Fibroblast of peridontal ligament (primary cell): ENCODE results near the gene ITGAV.

Source experiments
- DNase-seq: peaks from one replicate; pipeline ENCODE4 v3.0.0-alpha.2; 2010; ENCODE audit errors: extremely low read depth

Gene ITGAV

DNA sequence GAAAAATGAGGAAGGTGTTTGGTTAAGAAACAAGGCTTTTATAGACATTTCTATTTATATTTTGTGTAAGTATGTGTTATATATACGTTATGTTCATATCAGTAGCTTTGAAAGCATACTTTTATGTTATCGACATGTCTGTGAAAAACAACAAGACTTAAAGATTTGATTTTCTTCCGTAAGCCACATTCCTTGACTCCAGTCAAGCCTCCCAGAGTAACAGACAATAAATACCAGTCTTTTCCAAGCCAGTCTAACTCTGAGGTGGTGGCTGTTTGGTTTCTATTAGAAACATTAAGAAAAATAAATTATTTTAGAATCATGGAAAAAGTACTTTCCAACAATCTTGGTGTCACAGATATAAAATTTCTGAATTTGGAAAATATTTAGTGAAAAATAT is 16.3 kb upstream of the ITGAV start:
- no peak for DNase-seq

DNA sequence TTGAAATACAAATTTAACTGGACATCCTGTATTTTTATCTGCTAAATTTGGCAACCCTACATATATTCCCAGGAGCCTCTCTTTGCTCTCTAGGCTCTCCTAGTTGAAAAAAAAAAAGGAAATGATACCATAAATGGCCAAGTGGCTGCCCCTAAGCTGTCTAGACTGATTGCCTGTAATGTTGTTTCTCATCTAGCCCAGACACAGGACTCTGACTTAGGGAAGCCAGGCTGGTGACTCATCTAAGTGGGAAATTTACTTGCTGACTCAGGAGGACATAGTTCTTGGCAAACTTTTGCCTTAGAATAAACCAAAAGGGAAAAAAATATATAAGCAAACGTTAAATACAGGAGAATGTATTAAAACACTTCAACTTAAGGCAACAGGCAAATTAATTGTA is 14.6 kb upstream of the ITGAV start:
- DNase-seq: peak; percentile 99

DNA sequence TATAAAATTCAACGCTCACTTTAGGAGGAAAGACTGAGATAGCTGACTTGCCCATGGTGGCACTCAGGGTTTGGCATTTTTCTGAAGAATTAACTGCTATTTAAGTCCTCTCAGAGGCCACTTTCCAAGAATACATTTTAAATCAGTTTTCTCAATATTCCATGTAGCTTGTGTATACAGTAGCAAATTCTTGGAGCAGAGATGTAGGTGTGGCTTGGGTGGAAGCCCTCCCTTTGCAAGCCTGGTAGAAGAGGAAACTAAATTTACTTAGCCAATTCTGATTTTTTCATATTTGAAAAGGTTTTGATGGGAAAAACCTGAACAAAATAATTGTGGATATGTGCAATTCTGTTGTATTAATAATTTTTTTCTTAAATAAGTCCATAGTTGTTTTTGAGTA is 14.0 kb upstream of the ITGAV start:
- peak; percentile 62 for DNase-seq

DNA sequence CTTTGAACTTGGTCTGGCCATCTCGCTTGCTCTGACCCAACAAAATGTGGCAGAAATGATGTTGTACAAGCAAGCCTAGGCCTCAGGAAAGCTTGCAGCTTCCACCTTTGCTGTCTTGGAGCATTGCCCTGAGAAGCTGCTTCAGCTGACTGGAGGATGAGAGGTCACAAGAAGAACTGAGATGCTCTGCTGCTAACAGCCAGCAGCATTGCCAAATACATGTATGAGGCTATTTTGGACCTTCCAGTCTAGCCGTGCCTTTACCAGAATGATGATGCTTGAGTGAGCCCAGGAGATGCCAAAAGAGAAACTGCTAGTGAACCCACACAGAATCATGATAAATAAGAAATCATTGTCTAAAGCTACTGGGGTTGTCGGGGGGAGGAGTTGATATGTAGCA is 13.2 kb upstream of the ITGAV start:
- DNase-seq: peak; percentile 62

DNA sequence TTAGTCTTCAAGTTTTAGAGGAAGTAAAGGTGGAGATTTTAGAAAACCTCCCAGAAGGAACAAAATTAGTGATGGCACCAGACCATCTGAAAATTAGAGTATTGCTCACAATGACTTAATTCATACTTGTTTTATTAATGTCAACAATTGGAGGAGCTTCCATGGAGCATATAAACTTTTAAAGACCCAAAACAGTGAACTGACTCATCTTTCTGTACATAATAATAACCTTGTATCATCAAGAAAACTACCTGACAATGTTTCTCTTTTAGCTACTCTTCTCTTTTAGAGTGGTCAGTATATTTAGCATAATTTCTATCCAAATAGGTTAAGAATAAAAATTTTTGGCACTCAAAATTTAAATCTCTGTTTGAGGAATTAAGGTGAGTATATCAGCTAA is 7.2 kb upstream of the ITGAV start:
- no peak for DNase-seq

DNA sequence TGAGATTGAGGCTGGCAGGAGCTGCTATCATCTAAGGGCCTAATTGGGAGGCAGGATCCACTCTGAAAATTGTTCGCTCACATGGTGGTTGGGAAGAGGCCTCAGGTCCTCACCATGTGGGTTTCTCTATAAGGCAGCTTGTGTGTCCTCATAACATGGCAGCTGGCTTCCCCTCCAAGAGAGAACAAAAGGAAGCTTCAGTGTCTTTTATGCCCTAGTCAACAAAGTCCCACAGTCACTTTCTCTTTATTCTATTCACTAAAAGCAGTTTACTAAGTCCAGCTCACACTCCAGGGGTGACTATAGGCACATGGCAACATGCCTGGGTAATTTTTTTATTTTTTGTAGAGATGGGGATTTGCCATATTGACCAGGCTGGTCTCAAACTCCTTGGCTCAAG is 5.8 kb upstream of the ITGAV start:
- no peak for DNase-seq

DNA sequence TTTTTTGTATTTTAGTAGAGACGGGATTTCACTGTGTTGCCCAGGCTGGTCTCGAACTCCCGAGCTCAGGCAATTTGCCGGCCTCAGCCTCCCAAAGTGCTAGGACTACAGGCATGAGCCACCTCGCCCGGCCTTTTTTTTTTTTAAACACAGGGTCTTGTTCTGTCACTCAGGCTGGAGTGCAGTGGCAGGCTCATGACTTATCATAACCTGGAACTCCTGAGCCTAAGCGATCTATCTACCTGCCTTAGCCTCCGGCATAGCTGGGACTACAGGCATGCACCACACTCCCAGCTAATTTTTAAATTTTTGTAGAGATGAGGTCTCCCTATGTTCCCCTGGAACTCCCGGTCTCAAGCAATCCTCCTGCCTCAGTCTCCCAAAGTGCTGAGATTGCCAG is 1.4 kb upstream of the ITGAV start:
- DNase-seq: no peak

DNA sequence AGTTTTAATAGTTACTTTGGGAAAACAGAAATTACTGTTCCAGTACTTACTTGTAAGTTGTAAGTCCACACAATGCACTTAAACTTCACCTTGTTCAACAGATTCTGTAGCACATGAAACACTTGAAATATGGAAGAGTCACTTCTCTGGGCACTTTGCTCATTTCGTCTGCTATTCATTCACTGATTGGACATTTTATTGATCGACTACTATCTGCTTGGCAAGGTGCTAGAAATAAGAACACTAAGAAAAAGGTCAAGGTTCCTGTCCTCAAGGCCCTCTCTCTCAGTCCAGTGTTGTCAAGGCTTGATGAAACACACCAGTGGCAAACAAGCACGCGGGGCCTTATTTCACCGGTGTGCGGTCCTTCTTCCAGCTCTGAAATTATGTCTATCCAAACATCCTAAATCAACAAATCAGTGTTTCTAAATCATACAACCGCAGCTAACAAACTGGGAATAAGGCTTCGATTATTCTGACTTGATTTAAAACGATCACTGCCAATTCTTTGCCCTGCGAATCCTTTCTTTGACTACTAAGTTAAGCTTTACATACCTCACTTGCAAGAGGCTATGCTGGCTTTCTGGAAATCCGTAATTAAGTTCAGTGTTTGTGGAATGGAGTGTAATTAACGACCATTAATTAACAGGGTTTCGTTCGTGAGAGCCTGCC is 780 bp upstream of the ITGAV start:
- DNase-seq: peak; percentile 48

DNA sequence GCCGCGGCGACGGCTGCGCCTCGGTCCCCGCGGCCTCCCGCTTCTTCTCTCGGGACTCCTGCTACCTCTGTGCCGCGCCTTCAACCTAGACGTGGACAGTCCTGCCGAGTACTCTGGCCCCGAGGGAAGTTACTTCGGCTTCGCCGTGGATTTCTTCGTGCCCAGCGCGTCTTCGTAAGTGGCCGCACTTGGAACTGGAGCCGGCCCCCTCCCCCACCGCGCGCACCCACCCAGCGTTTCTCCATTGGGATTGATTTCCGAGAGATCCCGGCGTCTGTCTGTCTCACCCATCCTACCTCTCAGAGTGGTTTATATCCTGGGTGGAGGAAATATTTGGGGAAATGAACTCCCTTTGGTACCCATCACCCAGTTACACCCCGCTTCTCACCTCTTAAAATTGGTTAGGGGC is 498 bp downstream of the ITGAV start:
- DNase-seq: peak; percentile 30

DNA sequence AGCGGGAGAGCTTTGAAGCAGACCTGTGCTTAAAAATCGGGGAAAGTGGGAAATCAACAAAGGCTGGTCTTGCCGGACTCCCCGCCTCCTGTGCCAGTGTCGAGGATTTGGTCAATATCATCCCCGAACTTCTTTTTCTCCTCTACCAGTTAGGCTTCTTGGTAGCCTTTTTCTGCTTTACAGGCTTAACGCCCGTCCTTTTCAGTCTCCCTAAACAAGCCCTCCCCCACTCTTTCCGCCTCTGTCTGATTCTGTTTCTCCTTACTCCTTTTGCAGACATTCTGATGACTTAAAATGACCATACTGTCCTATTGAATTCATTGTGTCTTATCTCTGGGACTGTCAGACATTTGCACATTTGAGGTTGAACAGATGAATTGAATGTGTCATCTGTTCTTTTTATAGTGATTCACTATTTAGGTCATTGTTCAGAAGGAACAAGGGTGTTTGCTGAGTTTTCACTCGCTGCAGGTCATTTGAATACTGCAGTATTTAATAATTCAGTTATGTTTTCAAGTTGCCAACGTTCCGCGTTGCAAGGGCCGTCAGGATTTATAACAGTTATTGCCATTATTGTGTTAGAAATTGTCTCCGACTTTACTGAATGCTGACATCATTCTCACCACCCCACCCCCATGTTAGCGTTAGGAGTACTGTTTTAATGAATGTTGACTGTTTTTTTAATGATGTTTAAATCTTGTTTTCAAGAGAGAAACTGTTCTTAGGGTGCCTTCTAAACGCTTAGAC is 1.1 kb downstream of the ITGAV start:
- peak; percentile 51 for DNase-seq

DNA sequence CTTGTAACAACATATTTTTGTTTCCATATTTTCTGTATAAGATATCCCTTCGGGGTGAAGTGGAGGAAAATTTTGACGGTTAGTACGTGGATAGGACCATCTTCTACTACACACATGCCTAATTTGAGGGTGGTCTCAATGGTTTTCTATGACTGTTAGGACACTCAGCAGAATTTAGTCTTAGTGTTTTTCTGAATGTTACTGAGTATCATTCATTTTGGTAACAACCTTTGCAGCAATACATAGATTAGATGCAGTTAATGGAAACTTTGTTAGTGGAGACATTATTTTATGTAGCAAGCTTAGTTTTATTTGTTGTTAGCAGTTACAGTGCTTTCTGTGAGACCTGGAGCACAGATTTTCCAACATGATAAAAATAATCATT is 1.6 kb downstream of the ITGAV start:
- no peak for DNase-seq

DNA sequence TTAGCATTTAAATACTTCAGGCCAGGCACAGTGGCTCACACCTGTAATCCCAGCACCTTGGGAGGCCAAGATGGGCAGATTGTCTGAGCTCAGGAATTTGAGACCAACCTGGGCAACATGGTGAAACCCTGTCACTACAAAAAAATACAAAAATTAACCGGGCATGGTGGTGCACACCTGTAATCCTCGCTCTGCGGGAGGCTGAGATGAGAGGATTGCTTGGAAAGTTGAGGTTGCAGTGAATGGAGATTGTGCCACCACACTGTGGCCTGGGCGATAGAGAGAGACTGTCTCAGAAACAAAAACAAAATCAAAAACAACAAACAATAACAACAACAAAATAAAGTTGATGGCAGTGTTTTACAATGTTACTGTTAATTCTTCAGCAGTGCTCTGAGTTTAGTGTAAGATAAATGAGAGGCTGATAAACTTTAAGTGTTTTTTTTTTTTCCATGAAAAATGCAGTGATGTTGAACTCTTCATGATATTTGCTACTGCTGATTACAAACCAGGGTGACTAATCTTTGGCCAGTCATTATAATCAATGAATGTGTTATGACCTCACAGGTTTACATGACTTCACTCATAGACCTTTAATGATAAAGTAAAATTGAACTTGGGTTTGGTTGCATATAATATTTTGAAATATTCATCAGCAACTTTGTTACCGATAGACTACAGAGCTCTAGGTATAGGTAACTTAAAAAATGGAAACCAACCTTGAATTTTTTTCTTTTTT is 2.5 kb downstream of the ITGAV start:
- DNase-seq: peak; percentile 40

DNA sequence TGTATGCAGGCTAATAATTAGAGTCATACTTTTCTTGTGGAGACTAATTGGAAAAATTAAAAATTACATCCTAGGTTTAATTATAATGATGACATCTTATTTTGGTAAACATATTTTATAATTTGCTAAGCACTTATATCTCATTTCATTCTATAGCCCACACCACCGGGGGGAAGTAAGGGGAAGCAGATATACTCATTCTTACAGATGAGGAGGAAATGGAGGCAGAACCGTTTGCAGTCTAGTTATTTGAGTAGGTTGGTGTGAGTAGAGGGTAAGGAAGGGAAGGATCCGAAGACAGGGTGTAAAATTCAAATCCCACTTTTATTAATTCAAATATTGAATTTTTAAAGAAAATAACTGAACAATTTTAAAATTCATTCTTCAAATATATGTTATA is 3.7 kb downstream of the ITGAV start:
- no peak for DNase-seq

DNA sequence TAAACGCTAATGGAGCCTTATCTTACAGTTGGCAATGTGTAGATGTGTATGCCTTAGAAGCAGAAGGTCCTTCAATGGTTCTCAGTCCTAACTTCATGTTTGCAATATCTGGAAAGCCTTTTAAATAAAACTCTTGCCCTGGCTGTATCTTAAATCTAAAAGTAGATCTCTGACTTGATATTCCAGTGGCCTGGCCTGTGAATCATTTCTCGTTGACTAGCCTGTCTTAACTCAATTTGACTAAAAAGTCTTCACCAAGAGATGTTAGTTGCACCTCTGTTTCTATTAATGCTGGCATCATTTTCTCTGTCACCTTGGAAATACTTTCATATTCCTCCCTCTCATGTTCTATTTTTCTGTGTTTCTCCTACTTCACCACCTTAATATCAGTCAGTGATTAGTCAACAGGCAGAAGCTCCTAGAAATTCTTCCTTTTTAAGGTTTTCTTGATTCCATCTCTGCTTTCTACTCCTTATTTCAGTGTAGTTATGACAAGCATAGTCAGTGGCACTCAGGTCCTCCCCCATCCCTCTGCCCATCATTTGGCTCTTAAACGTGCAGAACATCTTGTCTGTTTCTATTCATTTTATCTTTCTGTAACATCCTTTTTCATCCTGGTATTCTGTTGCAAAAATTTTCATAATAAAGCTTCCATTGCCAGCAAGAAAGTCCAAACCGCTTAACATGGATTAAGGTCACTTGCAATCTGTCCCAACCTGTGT is 4.3 kb downstream of the ITGAV start:
- no peak for DNase-seq

DNA sequence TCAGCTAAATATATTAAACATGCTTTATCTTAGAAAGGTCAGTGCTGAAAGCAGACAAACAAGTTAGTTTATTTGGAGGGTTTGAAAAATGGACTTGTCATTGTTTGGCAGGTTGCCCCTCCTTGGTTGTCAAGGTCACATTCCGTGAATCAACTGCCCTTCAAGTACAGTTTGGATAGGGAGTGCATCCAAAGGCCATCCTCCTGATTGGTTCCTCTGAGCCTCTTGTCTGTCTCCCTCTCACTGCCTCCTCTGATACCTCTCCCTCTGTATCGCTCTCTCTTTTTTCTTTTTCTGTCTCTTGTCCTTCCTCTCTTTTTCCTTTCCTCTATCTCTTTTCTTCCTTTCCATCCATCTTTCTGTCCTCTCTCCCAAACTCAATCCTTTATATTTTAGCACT is 5.4 kb downstream of the ITGAV start:
- peak; percentile 57 for DNase-seq

DNA sequence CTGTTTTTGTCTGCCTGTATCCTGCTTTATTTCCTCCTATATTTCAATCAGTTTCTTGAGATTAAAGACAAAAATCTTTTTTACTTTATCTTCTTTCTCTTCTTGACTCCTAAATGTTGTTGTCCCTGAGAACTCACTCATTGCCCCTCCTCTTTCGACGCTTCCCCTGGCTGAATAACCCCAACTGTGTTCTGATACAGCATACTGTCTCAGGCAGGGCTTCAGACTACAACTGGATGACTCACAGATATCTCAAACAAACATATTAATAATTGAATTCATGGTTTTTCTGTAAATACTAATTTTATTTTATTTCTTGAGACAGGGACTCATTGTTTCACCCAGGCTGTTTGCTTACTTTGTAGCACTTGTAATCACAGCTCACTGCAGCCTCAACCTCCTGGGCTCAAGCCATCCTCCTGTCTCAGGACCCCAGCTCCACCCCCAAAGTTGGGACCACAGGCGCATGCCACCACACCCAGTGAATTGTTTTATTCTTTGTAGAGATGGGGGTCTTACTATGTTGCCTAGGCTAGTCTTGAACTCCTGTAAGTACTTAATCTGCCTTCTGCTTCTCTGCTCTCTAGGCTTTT is 9.4 kb downstream of the ITGAV start:
- DNase-seq: no peak

DNA sequence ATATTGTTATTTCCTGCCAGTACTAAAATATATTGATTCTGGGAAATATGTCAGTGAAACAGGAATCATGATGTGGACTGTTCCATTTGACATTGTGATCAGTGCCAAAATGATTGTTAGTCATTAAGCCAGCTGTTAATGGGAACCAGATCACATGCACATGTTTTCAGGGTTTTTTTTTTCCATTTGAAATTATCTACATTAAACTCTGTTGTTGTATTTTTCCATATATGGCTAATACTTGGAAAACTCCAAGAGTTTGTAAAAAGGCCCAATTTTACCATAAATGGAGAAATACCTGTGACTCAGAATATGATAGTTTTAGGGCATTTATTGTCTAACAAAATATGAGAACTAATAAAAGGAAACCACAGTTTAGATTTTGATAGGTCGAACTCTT is 13.4 kb downstream of the ITGAV start:
- DNase-seq: peak; percentile 28

DNA sequence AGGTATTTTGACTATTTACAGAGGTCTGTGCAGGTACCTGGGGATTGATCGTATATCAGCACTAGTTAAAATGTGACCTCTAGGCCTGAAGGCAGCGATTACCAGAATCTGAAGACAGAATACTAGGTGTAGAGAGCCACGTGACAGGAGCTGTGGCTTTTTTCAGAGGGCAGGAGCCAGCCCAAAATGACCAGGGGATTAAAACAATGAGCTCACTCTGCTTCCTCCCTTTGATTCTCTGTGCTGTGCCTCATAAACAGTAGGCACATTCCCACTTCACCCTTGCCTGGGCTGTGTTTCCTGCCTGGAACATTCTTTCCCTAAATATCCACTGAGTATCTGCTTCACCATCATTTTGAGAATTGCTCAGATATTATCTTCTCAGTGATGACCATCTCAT is 15.2 kb downstream of the ITGAV start:
- no peak for DNase-seq

DNA sequence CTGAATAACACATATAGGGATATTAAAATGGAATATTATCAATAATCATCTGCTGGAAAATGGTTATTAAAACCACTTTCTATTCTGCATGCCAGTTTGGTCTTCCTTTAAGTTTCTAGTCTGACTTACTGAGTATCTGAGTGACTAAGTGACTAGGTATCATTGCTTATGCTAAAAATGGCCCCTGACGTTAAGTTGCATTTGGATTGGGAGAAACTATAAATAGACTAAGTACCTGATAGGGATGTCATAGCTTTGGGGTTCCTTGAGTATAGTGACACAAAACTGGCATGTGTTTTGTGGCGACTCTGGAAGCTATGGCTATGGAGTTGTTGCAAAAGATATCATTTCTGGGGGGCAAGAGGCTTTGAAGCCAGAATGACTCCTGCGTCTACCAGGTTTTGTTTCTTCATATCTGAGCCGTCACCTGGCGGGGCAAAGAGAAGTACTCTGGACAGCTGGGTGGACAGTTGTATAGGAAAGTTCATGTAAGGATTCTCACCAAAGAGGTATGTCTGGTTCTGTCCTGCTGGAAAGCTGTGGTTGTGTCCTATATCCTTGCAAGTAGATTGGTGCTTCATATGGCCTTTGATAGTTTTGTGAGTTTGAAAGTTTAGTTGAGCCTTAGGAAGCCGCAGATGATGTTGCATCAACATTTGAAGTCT is 17.9 kb downstream of the ITGAV start:
- no peak for DNase-seq

DNA sequence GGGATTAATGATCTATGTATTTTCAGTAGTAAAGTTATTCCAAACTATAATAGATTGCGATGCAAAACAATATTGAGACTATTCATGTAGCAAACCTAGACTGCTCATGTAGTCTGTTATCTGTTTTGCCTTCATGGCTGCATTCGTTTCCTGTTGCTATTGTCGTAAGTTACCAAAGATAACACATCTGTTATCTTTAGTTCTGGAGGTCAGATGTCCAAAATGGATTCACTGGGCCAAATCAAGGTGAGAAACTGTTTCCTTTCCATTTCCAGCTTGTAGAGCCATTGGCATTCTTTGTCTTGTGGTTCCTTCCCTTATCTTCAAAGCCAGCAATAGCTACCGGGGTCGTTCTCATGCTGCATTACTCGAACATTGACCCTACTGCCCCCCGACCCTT is 20.9 kb downstream of the ITGAV start:
- DNase-seq: no peak

DNA sequence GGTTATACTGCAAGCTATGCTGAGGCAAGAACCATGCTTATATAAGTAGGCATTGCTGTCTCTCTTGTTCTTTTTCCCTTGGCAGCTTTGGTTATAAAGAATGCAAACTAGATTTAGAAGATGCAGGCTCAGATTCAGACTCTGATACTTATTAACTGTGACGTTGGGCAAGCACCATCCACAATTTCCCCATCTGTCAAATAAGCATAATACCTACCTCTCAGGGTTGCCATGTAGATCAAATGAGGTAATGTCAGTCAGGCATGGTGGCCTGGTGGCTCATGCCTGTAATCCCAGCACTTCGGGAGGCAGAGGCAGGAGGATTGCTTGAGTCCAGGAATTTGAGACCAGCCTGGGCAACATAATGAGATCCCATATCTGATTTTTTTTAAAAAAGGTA is 21.7 kb downstream of the ITGAV start:
- DNase-seq: no peak
